IgD-negative memory B cell (primary cell): ENCODE results near the gene AK8. TPM values are rescaled to one million over a fixed set of nuclear protein-coding genes. Genes with fewer than 3 reads are reported as not detected.

Experiments used
- H3K27ac Mint-ChIP-seq, 3 donors: one replicate each; pipeline ENCODE4 v1.8.0; 2020 to 2022; ENCODE audit warnings: mild to moderate bottlenecking in 3 of 3, mixed read lengths in 3 of 3, moderate library complexity in 1 of 3
- H3K27me3 Mint-ChIP-seq: one replicate; pipeline ENCODE4 v1.8.0; 2021; ENCODE audit warnings: mixed read lengths
- H3K36me3 Mint-ChIP-seq: one replicate; pipeline ENCODE4 v1.8.0; 2020; ENCODE audit warnings: mild to moderate bottlenecking, mixed read lengths
- H3K4me1 Mint-ChIP-seq, 3 donors: one replicate each; pipeline ENCODE4 v1.8.0; 2020 to 2022; ENCODE audit warnings: mixed read lengths in 3 of 3, mild to moderate bottlenecking in 1 of 3
- H3K4me3 Mint-ChIP-seq, 4 donors: one replicate each; pipeline ENCODE4 v1.8.0; 2020 to 2022; ENCODE audit warnings: mild to moderate bottlenecking in 4 of 4, mixed read lengths in 4 of 4, moderate library complexity in 3 of 4
- H3K9me3 Mint-ChIP-seq, 3 donors: one replicate each; pipeline ENCODE4 v1.8.0; 2020 to 2021; ENCODE audit warnings: mixed read lengths in 3 of 3, mild to moderate bottlenecking in 1 of 3
- polyA plus RNA-seq: library from polyadenylated mRNA; unstranded; fragments of 300-500 nt; fragmentation: Illumina TruSeq; gene quantifications from one replicate; pipeline ENCODE4 v1.2.3, GENCODE V29; 2021

AK8 gene
- polyA plus RNA-seq, 1 donor from 2014 or later: 11.8 TPM

GRCh38 chr9:132794730-132795380 is 83.2 kb downstream of the AK8 start:
- H3K4me3 Mint-ChIP-seq: no peak overlapping the region
- peaks cover 2% of the 10 kb centered on the region for H3K27me3 Mint-ChIP-seq
- no peak overlapping the region for H3K27ac Mint-ChIP-seq
- H3K4me1 Mint-ChIP-seq: no peaks in the 10 kb centered on the region
- no peaks in the 10 kb centered on the region for H3K36me3 Mint-ChIP-seq
- peaks cover 0 to 1% (median 0%) of the 10 kb centered on the region in 3 donors for H3K9me3 Mint-ChIP-seq

DNA sequence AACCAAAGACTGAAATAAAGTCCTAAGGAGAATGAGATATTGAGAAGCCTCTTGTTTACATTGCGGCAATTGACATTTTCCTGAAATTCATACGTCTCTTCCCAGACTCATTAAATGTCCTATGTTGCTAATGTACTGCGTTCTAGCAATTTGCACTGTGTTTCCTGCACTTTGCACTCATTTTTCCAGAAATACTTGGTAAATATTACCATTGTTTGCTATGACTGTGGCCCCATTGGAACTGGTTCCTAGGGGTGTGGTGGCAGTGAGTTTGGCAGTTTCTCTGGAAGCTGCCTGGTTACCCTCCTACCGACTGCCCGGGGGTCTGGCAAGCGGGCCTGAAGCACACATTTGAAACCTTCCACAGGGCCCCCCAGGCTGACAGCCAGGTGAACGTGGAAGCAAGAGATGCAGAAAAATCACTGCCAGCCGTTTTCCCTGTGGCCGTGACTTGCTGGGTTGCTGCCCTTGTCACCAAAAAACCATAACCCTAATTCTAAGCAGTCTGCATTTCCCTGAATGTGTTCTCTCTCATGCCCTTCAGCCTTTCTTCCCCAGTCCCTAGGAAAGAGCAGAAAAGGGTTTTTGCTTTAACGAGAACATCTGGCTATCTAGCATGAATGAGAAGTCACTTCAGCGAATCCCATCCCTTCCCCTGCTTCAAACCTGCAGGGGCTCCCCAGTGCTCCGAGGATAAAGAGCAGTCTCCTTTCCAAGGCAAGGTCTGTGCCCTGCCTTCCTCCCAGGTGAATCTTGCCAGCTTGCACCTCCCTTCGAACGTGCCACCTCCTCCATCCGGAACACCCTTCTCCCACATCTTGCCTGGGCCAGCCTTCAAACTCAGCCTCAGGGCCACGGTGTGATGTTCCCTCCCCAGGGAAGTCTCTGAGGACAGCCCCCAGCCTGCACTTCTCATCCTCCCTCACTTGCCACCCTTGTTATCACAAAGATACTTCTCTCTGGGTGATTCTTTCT is 84.2 kb downstream of the AK8 start:
- H3K27ac Mint-ChIP-seq: peak overlapping the region in 1 of 3 donors; percentile 23
- no peaks in the 10 kb centered on the region for H3K36me3 Mint-ChIP-seq
- H3K9me3 Mint-ChIP-seq: peaks cover 0 to 1% (median 0%) of the 10 kb centered on the region in 3 donors
- no peak overlapping the region for H3K4me3 Mint-ChIP-seq
- H3K4me1 Mint-ChIP-seq: peaks cover 0 to 2% (median 2%) of the 10 kb centered on the region in 3 donors
- peaks cover 2% of the 10 kb centered on the region for H3K27me3 Mint-ChIP-seq

DNA sequence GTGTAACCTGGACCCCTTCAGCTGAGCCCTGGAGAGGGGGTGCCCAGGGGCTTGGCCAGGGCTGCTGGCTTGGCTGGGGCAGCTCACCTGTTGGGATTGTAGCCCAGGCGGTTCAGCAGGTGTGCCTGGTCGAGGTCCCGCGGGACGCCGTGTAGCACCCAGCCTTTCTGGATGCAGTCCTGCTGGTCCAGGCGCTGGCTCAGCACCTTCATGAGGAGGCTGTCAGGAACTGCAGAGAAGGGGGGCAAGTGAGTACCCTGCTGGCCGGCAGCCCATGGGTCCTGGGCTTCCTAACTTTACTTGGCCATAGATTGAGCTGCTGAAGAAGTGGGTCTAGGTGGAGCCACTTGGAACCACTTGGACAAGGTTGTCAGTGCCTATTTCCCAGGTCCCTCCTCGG is 85.5 kb downstream of the AK8 start:
- Mint-ChIP-seq H3K9me3 (peaks cover 3 to 4% (median 4%) of the 10 kb centered on the region in 3 donors), H3K4me1 (peaks cover 5 to 9% (median 6%) of the 10 kb centered on the region in 3 donors), H3K27ac (no peak overlapping the region), H3K4me3 (no peak overlapping the region), H3K36me3 (peaks cover 3% of the 10 kb centered on the region), H3K27me3 (peaks cover 2% of the 10 kb centered on the region)

- H3K4me1 Mint-ChIP-seq: peaks cover 8 to 15% (median 12%) of the 10 kb centered on the region in 3 donors
- H3K27me3 Mint-ChIP-seq: peaks cover 2% of the 10 kb centered on the region
- peaks cover 3 to 5% (median 4%) of the 10 kb centered on the region in 3 donors for H3K9me3 Mint-ChIP-seq
Measured at GRCh38 chr9:132791699-132792240, 86.3 kb downstream of the AK8 start.

GRCh38 chr9:132789719-132790118 is 88.4 kb downstream of the AK8 start:
- peaks cover 6% of the 10 kb centered on the region for H3K36me3 Mint-ChIP-seq
- peaks cover 8 to 15% (median 12%) of the 10 kb centered on the region in 3 donors for H3K4me1 Mint-ChIP-seq
- H3K4me3 Mint-ChIP-seq: no peak overlapping the region
- no peaks in the 10 kb centered on the region for H3K27me3 Mint-ChIP-seq
- peaks cover 3 to 5% (median 4%) of the 10 kb centered on the region in 3 donors for H3K9me3 Mint-ChIP-seq
- H3K27ac Mint-ChIP-seq: no peak overlapping the region

More at GRCh38 chr9:132791699-132792240, 86.3 kb downstream of the AK8 start:
- peaks cover 5% of the 10 kb centered on the region for H3K36me3 Mint-ChIP-seq
- H3K4me3 Mint-ChIP-seq: no peak overlapping the region
- no peak overlapping the region for H3K27ac Mint-ChIP-seq

DNA sequence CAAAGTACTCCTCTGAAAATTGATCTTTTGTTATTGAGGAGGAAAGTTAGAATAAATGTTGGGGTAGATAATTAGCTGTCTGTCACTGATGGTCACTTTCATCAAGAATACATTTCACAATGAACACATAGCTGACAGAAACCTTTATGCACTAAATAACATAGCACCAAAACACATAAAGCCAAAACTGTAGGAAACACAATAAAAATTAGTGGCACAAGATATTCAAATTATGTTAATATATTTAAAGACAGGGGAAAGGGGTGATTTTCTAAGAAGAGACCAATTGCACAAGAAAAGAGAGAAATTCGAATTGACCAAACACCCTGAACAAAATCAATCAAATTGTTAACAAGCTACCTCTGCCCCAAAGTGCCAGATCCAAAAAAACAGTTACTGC is 89.7 kb downstream of the AK8 start:
- H3K9me3 Mint-ChIP-seq: peaks cover 3 to 5% (median 4%) of the 10 kb centered on the region in 3 donors
- H3K27me3 Mint-ChIP-seq: no peaks in the 10 kb centered on the region
- peaks cover 8 to 15% (median 15%) of the 10 kb centered on the region in 3 donors for H3K4me1 Mint-ChIP-seq
- H3K4me3 Mint-ChIP-seq: no peak overlapping the region
- peaks cover 6% of the 10 kb centered on the region for H3K36me3 Mint-ChIP-seq
- no peak overlapping the region for H3K27ac Mint-ChIP-seq

GRCh38 chr9:132787748-132788159 is 90.3 kb downstream of the AK8 start:
- H3K4me3 Mint-ChIP-seq: peak overlapping the region in 1 of 4 donors; percentile 40
- H3K27ac Mint-ChIP-seq: no peak overlapping the region
- peaks cover 3 to 5% (median 4%) of the 10 kb centered on the region in 3 donors for H3K9me3 Mint-ChIP-seq
- peaks cover 8 to 15% (median 15%) of the 10 kb centered on the region in 3 donors for H3K4me1 Mint-ChIP-seq
- peaks cover 6% of the 10 kb centered on the region for H3K36me3 Mint-ChIP-seq
- H3K27me3 Mint-ChIP-seq: peaks cover 1% of the 10 kb centered on the region

DNA sequence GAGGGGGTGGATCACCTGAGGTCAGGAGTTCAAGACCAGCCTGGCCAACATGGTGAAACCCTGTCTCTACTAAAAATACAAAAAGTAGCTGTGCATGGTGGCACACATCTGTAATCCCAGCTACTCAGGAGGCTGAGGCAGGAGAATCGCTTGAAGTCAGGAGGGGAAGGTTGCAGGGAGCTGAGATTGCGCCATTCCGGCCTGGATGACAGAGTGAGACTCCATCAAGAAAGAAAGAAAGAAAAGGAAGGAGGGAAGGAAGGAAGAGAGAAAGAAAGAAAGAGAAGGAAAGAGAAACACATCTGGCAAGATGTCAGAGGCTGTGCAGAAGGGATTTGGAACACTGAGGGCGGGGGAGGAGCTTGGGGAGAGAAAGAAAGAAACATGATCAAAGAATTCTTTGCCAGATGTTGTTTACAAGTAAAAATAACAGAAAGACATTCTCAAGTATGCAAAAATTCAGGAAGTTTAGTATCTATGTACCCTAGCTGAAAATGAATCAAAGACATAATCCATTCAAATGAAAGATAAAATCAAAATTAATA is 93.7 kb downstream of the AK8 start:
- H3K4me1 Mint-ChIP-seq: peaks cover 8 to 17% (median 15%) of the 10 kb centered on the region in 3 donors
- peaks cover 20% of the 10 kb centered on the region for H3K27me3 Mint-ChIP-seq
- peaks cover 2 to 5% (median 4%) of the 10 kb centered on the region in 3 donors for H3K9me3 Mint-ChIP-seq
- H3K36me3 Mint-ChIP-seq: peaks cover 12% of the 10 kb centered on the region
- peak overlapping the region in 1 of 3 donors; percentile 12 for H3K27ac Mint-ChIP-seq
- H3K4me3 Mint-ChIP-seq: no peak overlapping the region

DNA sequence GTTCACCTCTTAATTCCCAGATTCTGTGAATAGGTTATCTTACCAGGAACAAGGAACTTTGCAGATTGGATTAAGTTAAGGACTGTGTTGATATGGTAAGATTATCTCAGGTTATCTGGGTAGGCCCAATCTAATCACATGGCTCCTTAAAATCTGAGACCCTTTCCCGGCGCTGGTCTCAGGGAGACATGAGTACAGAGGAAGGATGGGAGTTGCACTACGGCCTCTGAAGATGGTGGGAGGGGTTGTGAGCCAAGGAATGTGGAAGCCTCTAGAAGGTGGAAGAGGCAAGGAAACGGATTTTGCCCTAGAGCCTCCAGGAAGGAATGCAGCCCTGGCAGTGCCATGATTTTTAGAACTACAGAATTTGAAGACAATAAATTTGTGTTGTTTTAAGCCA is 95.1 kb downstream of the AK8 start:
- Mint-ChIP-seq H3K9me3 (peaks cover 0 to 5% (median 0%) of the 10 kb centered on the region in 3 donors), H3K27ac (no peak overlapping the region), H3K4me1 (peaks cover 7 to 15% (median 15%) of the 10 kb centered on the region in 3 donors), H3K27me3 (peaks cover 21% of the 10 kb centered on the region), H3K36me3 (peaks cover 12% of the 10 kb centered on the region), H3K4me3 (no peak overlapping the region)

DNA sequence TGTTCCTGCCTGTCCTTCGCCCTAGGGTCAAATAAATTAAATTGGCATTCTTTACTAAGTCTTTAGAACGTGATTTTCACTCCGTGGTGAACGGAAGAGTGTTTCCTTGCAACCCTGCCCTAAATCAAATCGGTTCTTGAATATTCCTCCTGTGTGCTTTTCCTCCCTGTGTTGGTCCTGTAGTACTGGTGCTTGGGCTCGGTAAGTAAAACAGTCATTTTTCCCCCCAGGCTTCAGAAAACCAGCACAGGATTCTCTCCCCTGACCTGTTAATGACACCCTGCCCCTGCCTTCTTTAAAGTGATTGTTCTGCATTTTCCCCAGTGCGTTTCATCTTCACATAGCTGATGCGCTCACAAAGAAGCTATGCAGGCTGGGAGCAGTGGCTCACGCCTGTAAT is 96.0 kb downstream of the AK8 start:
- H3K27ac Mint-ChIP-seq: no peak overlapping the region
- H3K4me3 Mint-ChIP-seq: no peak overlapping the region
- H3K27me3 Mint-ChIP-seq: peaks cover 22% of the 10 kb centered on the region
- H3K36me3 Mint-ChIP-seq: peaks cover 9% of the 10 kb centered on the region
- peaks cover 0 to 8% (median 6%) of the 10 kb centered on the region in 3 donors for H3K4me1 Mint-ChIP-seq
- H3K9me3 Mint-ChIP-seq: no peaks in the 10 kb centered on the region

DNA sequence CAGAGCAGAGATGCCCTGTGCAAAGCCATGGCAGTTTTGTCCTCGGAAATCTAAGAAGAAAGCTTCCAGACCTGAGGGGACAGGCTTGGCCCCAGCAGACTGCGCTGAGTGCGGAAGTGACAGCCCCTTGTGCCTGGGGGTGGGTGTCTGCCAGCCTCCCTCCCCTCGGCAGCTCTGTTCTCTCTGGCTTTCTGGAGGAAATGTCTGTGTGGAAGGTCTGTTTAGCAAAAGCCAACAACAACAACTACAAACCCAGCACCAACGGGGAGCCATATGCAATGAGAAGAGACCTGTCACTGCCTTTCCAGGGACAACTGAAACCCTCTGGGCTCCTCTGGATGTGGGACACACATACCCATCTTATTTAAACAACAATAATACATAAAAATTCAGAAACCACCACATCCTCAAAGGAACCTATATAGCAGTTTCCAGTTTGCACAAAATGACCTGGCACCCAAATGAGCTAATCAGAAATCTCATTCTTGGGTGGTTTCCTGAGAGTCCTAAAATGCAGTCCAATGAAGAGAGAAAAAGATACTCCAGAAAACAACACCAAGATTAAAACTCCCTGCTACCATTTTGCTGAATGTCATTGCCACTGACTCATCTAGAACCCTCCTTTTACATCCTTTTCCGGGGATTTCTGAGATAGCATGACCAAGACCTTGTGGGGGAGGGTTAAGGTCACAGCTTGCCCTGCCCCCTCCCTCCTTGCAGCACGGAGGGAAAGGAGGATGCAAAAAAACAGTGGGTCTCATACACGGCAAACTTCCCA is 97.7 kb downstream of the AK8 start:
- peaks cover 22% of the 10 kb centered on the region for H3K27me3 Mint-ChIP-seq
- H3K4me3 Mint-ChIP-seq: no peak overlapping the region
- H3K9me3 Mint-ChIP-seq: no peaks in the 10 kb centered on the region
- peaks cover 8% of the 10 kb centered on the region for H3K36me3 Mint-ChIP-seq
- peaks cover 0 to 6% (median 4%) of the 10 kb centered on the region in 3 donors for H3K4me1 Mint-ChIP-seq
- H3K27ac Mint-ChIP-seq: no peak overlapping the region

DNA sequence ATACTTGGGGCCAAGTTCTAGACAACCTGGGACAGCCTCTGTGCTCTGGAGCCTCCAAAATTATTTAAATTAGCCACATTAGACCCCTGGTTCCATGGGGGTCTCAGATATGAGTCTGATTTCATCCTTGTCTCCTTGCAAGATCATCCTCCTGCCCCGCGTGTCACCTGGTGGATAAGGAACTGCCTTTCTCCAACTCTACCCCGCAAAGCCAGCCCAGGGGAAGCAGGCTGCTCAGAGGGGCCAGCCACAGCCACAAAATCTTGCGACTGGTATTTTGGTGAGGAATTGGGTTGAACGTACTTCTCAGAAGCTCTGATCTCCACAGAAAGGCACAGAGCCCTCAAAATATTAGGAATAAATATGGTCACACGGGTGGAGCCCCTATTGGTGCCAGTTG is 101.2 kb downstream of the AK8 start:
- peaks cover 11% of the 10 kb centered on the region for H3K36me3 Mint-ChIP-seq
- no peak overlapping the region for H3K27ac Mint-ChIP-seq
- peaks cover 17% of the 10 kb centered on the region for H3K27me3 Mint-ChIP-seq

DNA sequence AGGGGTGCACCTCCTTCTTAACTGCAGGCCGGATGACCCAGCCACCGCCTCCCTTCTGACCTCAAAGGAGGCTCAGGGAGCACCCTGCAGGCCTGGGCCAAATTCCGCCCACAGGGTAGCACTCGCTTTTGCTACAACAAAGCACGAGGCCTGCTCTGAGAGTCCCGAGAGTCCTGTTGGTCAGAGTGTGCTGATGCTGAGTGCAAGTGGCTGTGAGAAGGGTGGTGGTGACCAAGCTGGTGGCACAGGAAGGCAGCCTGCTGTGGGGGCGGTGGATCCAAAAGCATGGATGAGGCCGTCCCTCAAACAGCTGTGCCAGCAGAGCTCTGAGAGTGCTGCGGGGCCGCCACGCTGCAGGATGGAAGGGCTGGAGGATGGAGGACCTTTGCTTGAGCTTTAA is 101.8 kb downstream of the AK8 start:
- no peak overlapping the region for H3K4me3 Mint-ChIP-seq
- H3K36me3 Mint-ChIP-seq: peaks cover 11% of the 10 kb centered on the region
- H3K4me1 Mint-ChIP-seq: peaks cover 0 to 8% (median 2%) of the 10 kb centered on the region in 3 donors
- H3K27me3 Mint-ChIP-seq: peaks cover 14% of the 10 kb centered on the region
- no peaks in the 10 kb centered on the region for H3K9me3 Mint-ChIP-seq
- peak overlapping the region in 1 of 3 donors; percentile 48 for H3K27ac Mint-ChIP-seq

More for the DNA sequence above, 101.2 kb downstream of the AK8 start:
- Mint-ChIP-seq H3K9me3 (no peaks in the 10 kb centered on the region), H3K4me1 (peaks cover 0 to 8% (median 2%) of the 10 kb centered on the region in 3 donors), H3K4me3 (no peak overlapping the region)

- Mint-ChIP-seq H3K4me1 (peaks cover 0 to 7% (median 2%) of the 10 kb centered on the region in 3 donors), H3K27ac (peak overlapping the region in 1 of 3 donors; percentile 48), H3K9me3 (no peaks in the 10 kb centered on the region)
Measured at GRCh38 chr9:132775720-132776119, 102.4 kb downstream of the AK8 start.

More at GRCh38 chr9:132775720-132776119, 102.4 kb downstream of the AK8 start:
- H3K4me3 Mint-ChIP-seq: no peak overlapping the region
- H3K36me3 Mint-ChIP-seq: peaks cover 11% of the 10 kb centered on the region
- H3K27me3 Mint-ChIP-seq: peaks cover 14% of the 10 kb centered on the region
